Duodenal mucosa (tissue), 2 donors: Measurements from ENCODE around the gene CFAP99.

Experiments used
- H3K27ac ChIP-seq: one replicate; pipeline ENCODE4 v1.7.0; 2013; ENCODE audit warnings: low read depth, low read length
- H3K27me3 ChIP-seq, 2 donors: one replicate each; pipeline ENCODE4 v1.7.0; 2013; ENCODE audit warnings: low read length in 2 of 2, control low read depth in 1 of 2; ENCODE audit not compliant: insufficient read depth in 2 of 2, control insufficient read depth in 1 of 2
- H3K36me3 ChIP-seq, 2 donors: one replicate each; pipeline ENCODE4 v1.7.0; 2013; ENCODE audit warnings: low read length in 2 of 2, control low read depth in 1 of 2; ENCODE audit not compliant: insufficient read depth in 2 of 2, control insufficient read depth in 1 of 2
- H3K4me1 ChIP-seq, 2 donors: one replicate each; pipeline ENCODE4 v1.7.0; 2013; ENCODE audit warnings: low read length in 2 of 2, control low read depth in 1 of 2; ENCODE audit not compliant: insufficient read depth in 2 of 2, control insufficient read depth in 1 of 2
- H3K4me3 ChIP-seq, 2 donors: one replicate each; pipeline ENCODE4 v1.7.0; 2013; ENCODE audit warnings: low read length in 2 of 2, low read depth in 1 of 2
- H3K9ac ChIP-seq, 2 donors: one replicate each; pipeline ENCODE4 v1.7.0; 2013; ENCODE audit warnings: low read length in 2 of 2, low read depth in 1 of 2
- H3K9me3 ChIP-seq, 2 donors: one replicate each; pipeline ENCODE4 v1.7.0; 2013; ENCODE audit warnings: low read length in 2 of 2, control low read depth in 1 of 2; ENCODE audit not compliant: control insufficient read depth in 1 of 2

The CFAP99 gene

DNA sequence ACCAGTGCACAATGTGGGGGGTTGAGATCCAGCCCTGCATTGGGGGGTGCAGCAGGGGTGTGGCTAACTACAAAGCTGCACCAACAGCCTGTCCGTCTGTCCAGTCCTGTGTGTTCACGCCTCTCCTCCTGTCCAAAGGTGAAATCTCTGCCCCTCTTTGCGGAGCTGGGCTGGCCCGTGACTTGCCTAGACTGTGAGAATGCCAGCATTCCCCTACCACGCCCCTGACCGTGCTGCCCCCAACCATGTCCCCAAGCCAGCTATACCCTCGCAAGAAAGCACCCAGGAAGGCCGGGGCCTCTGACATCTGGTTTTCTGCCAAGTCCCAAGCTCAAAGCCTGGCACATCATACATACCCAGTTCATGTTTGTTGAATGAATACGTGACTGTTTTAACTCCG is 19.5 kb upstream of the CFAP99 start:
- Histone ChIP-seq H3K27ac (no peak overlapping the region), H3K36me3 (no peaks in the 10 kb centered on the region), H3K9ac (no peak overlapping the region), H3K9me3 (no peaks in the 10 kb centered on the region), H3K4me3 (no peak overlapping the region), H3K27me3 (peaks cover 0 to 7% of the 10 kb centered on the region in 2 donors), H3K4me1 (peaks cover 39 to 52% of the 10 kb centered on the region in 2 donors)

- H3K4me3 ChIP-seq = no peak overlapping the region
- no peak overlapping the region for H3K27ac ChIP-seq
- no peaks in the 10 kb centered on the region for H3K9me3 ChIP-seq
- H3K36me3 ChIP-seq = no peaks in the 10 kb centered on the region
- peaks cover 35 to 47% of the 10 kb centered on the region in 2 donors for H3K4me1 ChIP-seq
- H3K9ac ChIP-seq = no peak overlapping the region
- H3K27me3 ChIP-seq = peaks cover 0 to 7% of the 10 kb centered on the region in 2 donors
Measured at GRCh38 chr4:2399631-2400190, 19.0 kb upstream of the CFAP99 start.

DNA sequence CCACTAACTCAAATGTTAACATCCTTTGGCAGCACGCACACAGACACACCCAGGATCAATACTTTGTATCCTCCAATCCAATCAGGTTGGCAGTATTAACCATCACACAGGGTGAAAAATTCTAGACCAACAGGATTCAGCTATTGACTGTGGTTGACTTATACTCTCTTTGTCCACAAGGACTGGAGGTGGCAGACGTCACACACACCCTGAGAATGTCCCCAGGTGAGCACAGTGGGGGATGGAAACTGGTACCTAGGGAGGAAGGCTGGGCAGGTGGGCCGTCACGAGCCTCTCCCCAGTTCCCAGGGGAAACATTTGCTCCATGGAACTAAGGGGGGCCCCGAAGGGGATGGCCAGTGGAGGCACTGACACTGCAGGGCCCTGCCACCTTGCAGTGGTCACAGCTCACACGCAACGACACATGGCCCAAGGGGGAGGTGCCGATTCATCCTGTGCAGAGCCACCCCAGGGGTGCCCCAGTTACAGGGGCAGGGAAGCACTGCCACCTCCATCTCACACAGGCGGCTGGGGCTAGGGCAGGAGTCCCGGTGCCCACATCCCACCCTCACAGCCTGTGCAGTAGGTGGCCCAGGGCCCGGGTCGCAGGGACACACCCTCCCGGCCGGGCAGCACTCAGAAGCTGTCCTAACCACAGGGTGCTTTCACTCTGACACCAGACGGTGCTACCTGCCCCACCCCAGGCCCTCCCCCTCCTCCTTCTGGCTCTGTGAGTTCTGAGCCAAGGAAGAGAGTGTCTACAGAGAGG is 17.7 kb upstream of the CFAP99 start:
- peaks cover 27 to 36% of the 10 kb centered on the region in 2 donors for H3K4me1 ChIP-seq
- no peak overlapping the region for H3K4me3 ChIP-seq
- H3K27me3 ChIP-seq = peaks cover 0 to 7% of the 10 kb centered on the region in 2 donors
- H3K36me3 ChIP-seq = no peaks in the 10 kb centered on the region
- no peak overlapping the region for H3K9ac ChIP-seq
- no peak overlapping the region for H3K27ac ChIP-seq
- no peaks in the 10 kb centered on the region for H3K9me3 ChIP-seq

DNA sequence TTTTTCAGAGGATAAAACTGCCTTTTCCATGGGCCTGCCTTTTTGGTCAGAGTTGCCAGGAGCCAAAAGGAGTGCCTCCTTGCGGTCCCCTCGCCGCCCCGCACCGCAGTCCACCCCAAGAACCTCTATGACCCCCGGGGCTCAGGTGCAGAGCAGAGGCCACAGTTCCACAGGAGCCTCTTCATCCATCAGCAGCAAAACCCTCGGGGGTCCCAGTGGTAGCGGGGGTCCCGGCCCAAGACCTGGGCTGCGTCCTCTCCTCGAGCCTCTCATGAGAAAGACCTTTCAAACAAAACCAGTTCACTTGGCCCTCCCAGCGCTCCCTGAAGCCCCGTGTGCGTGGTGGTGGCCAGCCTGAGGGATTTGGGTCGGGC is 17.2 kb upstream of the CFAP99 start:
- Histone ChIP-seq H3K36me3 (no peaks in the 10 kb centered on the region), H3K9ac (peak overlapping the region in 1 of 2 donors; percentile 22), H3K27me3 (peaks cover 0 to 7% of the 10 kb centered on the region in 2 donors), H3K4me1 (peaks cover 27 to 35% of the 10 kb centered on the region in 2 donors), H3K9me3 (no peaks in the 10 kb centered on the region), H3K27ac (no peak overlapping the region), H3K4me3 (peak overlapping the region; percentile 31 to 45)

DNA sequence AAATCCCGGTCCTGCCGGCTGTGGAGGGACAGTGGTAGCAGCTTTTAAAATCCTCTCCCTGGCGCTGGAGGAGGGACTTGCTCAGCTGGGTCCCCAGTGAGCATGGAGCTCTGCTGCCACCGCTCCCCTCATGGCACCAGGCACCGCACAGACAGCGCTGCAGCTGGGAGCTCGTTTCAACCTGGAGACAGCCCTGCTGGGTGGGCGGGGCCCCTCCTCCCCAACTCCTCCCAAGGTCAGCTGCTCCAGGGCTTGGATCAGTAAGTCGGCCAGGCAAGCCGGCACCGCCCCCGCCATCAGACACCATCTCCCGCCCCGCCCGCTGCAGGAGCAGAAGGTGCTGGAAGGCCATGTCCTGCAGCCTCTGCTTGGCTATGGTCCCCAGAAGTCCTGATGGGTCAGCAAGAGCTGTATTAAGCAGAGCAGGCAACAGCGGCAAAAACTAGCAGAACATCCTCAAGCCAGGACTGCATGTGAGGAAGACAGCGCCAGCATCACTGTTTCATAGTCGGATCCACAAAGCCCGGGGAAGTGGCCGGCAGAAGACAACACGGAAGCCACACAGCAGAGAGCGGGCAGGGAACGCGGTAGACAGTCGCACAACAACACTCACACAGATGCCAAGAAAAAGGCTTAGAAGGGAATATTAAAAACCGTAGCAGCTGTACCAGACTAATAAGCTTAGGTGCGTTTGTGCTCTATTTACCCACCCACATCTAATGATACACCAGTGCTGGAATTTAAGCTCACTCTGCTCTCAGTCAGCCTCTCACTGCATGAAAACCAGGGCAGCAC is 16.5 kb upstream of the CFAP99 start:
- Histone ChIP-seq H3K27me3 (peaks cover 0 to 7% of the 10 kb centered on the region in 2 donors), H3K36me3 (no peaks in the 10 kb centered on the region), H3K9ac (peak overlapping the region; percentile 12 to 22), H3K9me3 (no peaks in the 10 kb centered on the region), H3K4me1 (peaks cover 22 to 32% of the 10 kb centered on the region in 2 donors), H3K27ac (no peak overlapping the region), H3K4me3 (peak overlapping the region; percentile 31 to 45)

- no peaks in the 10 kb centered on the region for H3K36me3 ChIP-seq
- no peaks in the 10 kb centered on the region for H3K9me3 ChIP-seq
- H3K4me3 ChIP-seq = no peak overlapping the region
- H3K4me1 ChIP-seq = peaks cover 22 to 32% of the 10 kb centered on the region in 2 donors
- H3K9ac ChIP-seq = peak overlapping the region in 1 of 2 donors; percentile 12
- H3K27me3 ChIP-seq = peaks cover 0 to 7% of the 10 kb centered on the region in 2 donors
- H3K27ac ChIP-seq = no peak overlapping the region
Measured at GRCh38 chr4:2402941-2403340, 15.8 kb upstream of the CFAP99 start.

GRCh38 chr4:2406406-2406805 is 12.3 kb upstream of the CFAP99 start:
- H3K9ac ChIP-seq = no peak overlapping the region
- peaks cover 0 to 7% of the 10 kb centered on the region in 2 donors for H3K27me3 ChIP-seq
- H3K9me3 ChIP-seq = no peaks in the 10 kb centered on the region
- H3K4me3 ChIP-seq = no peak overlapping the region
- H3K27ac ChIP-seq = no peak overlapping the region
- H3K4me1 ChIP-seq = peaks cover 19 to 22% of the 10 kb centered on the region in 2 donors
- H3K36me3 ChIP-seq = no peaks in the 10 kb centered on the region

DNA sequence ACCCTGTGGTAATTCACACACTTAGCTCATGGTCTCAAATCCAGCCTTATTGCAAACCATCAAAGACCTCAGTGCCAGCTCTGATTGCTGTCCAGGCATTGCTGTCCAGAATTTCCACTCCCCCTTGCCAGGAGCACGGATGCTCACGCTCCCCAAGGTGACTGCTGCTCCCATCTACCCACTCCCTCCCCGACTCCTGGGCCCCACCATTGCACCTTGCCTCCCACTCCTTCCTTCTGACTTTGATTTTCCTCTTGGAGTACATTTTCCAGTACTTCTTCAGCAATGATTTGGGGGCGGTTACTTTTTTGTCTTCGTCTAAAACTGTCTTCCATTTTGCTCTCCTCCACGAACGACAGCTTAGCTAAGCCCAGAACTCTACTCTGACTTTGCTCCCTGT is 11.8 kb upstream of the CFAP99 start:
- no peak overlapping the region for H3K9ac ChIP-seq
- no peaks in the 10 kb centered on the region for H3K36me3 ChIP-seq
- H3K27ac ChIP-seq = no peak overlapping the region
- H3K4me1 ChIP-seq = peaks cover 19 to 22% of the 10 kb centered on the region in 2 donors
- H3K9me3 ChIP-seq = no peaks in the 10 kb centered on the region
- no peak overlapping the region for H3K4me3 ChIP-seq
- peaks cover 0 to 7% of the 10 kb centered on the region in 2 donors for H3K27me3 ChIP-seq

DNA sequence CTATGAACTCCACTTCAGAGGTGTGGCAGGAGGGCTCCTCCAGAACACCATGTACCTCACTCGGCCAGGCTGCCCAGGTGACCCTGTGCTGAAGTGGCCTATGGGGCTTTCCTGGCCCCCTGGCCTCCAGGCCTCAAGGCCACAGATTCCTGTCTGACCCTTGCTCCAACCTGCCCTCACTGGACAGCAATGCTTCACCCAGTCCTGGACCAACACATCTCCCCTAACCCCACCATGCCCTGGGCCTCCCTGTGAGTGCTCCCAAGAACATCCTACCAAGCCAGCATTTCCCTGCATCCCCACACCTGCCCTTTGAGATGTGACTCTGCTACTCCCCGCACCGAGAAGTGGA is 10.8 kb upstream of the CFAP99 start:
- H3K9me3 ChIP-seq = no peaks in the 10 kb centered on the region
- no peak overlapping the region for H3K4me3 ChIP-seq
- H3K27me3 ChIP-seq = peaks cover 0 to 2% of the 10 kb centered on the region in 2 donors
- no peaks in the 10 kb centered on the region for H3K36me3 ChIP-seq
- peaks cover 19 to 23% of the 10 kb centered on the region in 2 donors for H3K4me1 ChIP-seq
- H3K27ac ChIP-seq = no peak overlapping the region
- H3K9ac ChIP-seq = no peak overlapping the region

GRCh38 chr4:2408401-2408958 is 10.3 kb upstream of the CFAP99 start:
- Histone ChIP-seq H3K9me3 (no peaks in the 10 kb centered on the region), H3K4me3 (no peak overlapping the region), H3K36me3 (no peaks in the 10 kb centered on the region), H3K27ac (no peak overlapping the region), H3K4me1 (peaks cover 19 to 21% of the 10 kb centered on the region in 2 donors), H3K27me3 (no peaks in the 10 kb centered on the region), H3K9ac (no peak overlapping the region)
